DND-41 (cell line): ENCODE data around the gene ZBED1.

Experiments
- ATAC-seq: fragments of 200-7000 bp; cut with Tn5 transposase; 3 replicates; pipeline ENCODE4 v1.9.1; 2021; ENCODE audit warnings: low read depth; ENCODE audit not compliant: insufficient read depth
- DNase-seq: peaks from one replicate; pipeline ENCODE4 v3.0.0-alpha.2; 2020
- H2AFZ ChIP-seq: 2 replicates; pipeline ENCODE4 v1.6.0; 2012; ENCODE audit warnings: low read depth, low read length
- H3K27ac ChIP-seq: 2 replicates; pipeline ENCODE4 v1.5.1; 2012; ENCODE audit warnings: low read length, inconsistent platforms
- H3K27me3 ChIP-seq: fragments of 200-600 bp; sonication (generic); 2 replicates; pipeline ENCODE4 v1.6.0; 2012; ENCODE audit warnings: low read length, mild to moderate bottlenecking, inconsistent platforms; ENCODE audit not compliant: insufficient read depth, poor library complexity
- H3K36me3 ChIP-seq: 2 replicates; pipeline ENCODE4 v1.5.1; 2012; ENCODE audit warnings: low read length, inconsistent platforms; ENCODE audit not compliant: insufficient read depth
- H3K4me1 ChIP-seq: 2 replicates; pipeline ENCODE4 v1.5.1; 2012; ENCODE audit warnings: mild to moderate bottlenecking, low read length; ENCODE audit not compliant: insufficient read depth
- H3K4me2 ChIP-seq: 2 replicates; pipeline ENCODE4 v1.6.0; 2012; ENCODE audit warnings: mild to moderate bottlenecking, moderate library complexity, low read length, inconsistent platforms; ENCODE audit not compliant: insufficient read depth
- H3K4me3 ChIP-seq, 2 experiments: fragments of 200-600 bp in 1 of 2; shearing (Covaris generic) in 1 of 2; 2 replicates each; pipeline ENCODE4 v1.5.1; 2012 to 2016; ENCODE audit warnings: inconsistent platforms in 2 of 2, low read length in 2 of 2, mild to moderate bottlenecking in 2 of 2, low read depth in 1 of 2, moderate library complexity in 1 of 2
- H3K79me2 ChIP-seq: 2 replicates; pipeline ENCODE4 v1.6.0; 2012; ENCODE audit warnings: low read length, inconsistent platforms; ENCODE audit not compliant: insufficient read depth
- H3K9ac ChIP-seq: 2 replicates; pipeline ENCODE4 v1.6.0; 2012; ENCODE audit warnings: low read depth, mild to moderate bottlenecking, inconsistent platforms, low read length, moderate library complexity
- H3K9me3 ChIP-seq: 2 replicates; pipeline ENCODE4 v1.5.1; 2012; ENCODE audit warnings: low read length, moderate library complexity, mild to moderate bottlenecking, inconsistent platforms; ENCODE audit not compliant: insufficient read depth, severe bottlenecking
- H4K20me1 ChIP-seq: 2 replicates; pipeline ENCODE4 v1.6.0; 2012; ENCODE audit warnings: low read length; ENCODE audit not compliant: insufficient read depth
- CTCF ChIP-seq: IDR thresholded peaks from 2 replicates; pipeline ENCODE4 v1.5.1; 2012; ENCODE audit warnings: borderline replicate concordance, low read length, moderate library complexity, mild to moderate bottlenecking; ENCODE audit not compliant: poor library complexity, severe bottlenecking; ENCODE audit errors: extremely low read depth
- EZH2 ChIP-seq: IDR thresholded peaks from 3 replicates; pipeline ENCODE4 v1.6.1; 2012; ENCODE audit warnings: borderline replicate concordance, low read depth, mild to moderate bottlenecking, moderate library complexity, low read length, inconsistent platforms; ENCODE audit not compliant: severe bottlenecking

ZBED1 gene

GRCh38 chrX:2500803-2501558 lies at the start of gene ZBED1, which contains the start of gene DHRSX:
Gene ZBED1, minus strand, starts transcription at chrX:2500976. Its CDS starts 10,257 bp downstream, at chrX:2490719.
Gene DHRSX, minus strand, starts transcription at chrX:2500976. Its CDS starts 51 bp downstream, at chrX:2500925.
- Histone ChIP-seq H3K4me1 (peaks cover 32% of the 10 kb centered on the region), H3K4me2 (peak within 1 kb of the TSS; percentile 89), H3K9ac (peak within 1 kb of the TSS; percentile 98), H3K79me2 (peaks cover 43% of the 10 kb centered on the region), H3K27me3 (no peaks in the 10 kb centered on the region), H2AFZ (peak within 1 kb of the TSS; percentile 88), H4K20me1 (no peaks in the 10 kb centered on the region), H3K4me3 (peak within 1 kb of the TSS; percentile 93 to 96), H3K9me3 (no peaks in the 10 kb centered on the region), H3K27ac (peak within 1 kb of the TSS; percentile 80), H3K36me3 (peaks cover 7% of the 10 kb centered on the region)
- no peak for DNase-seq
- ATAC-seq = peak; percentile 65
- TF ChIP-seq CTCF (no peak), EZH2 (no peak)

- TF ChIP-seq EZH2 = no peak
- no peak for TF ChIP-seq CTCF
- no peaks in the 10 kb centered on the region; the same call in 1 of the 2 replicates for H3K4me1 ChIP-seq
- H3K27me3 ChIP-seq = no peaks in the 10 kb centered on the region
- H3K36me3 ChIP-seq = no peaks in the 10 kb centered on the region
- DNase-seq (no peak), ATAC-seq (no peak)
- no peaks in the 10 kb centered on the region for H4K20me1 ChIP-seq
- H3K9me3 ChIP-seq = peaks cover 1% of the 10 kb centered on the region
- no peaks in the 10 kb centered on the region for H3K79me2 ChIP-seq
- no peak overlapping the region for H3K9ac ChIP-seq
- H3K27ac ChIP-seq = no peak overlapping the region
- H3K4me3 ChIP-seq = no peak overlapping the region
- no peak overlapping the region for H2AFZ ChIP-seq
- H3K4me2 ChIP-seq = no peak overlapping the region
Measured at GRCh38 chrX:2549876-2550275, 49.1 kb upstream of the ZBED1 start.

GRCh38 chrX:2548711-2549423 lies 48.1 kb upstream of the ZBED1 start:
- no peak overlapping the region for H3K9ac ChIP-seq
- H3K9me3 ChIP-seq = peaks cover 1% of the 10 kb centered on the region
- H3K79me2 ChIP-seq = no peaks in the 10 kb centered on the region
- no peak overlapping the region for H3K4me2 ChIP-seq
- H3K27me3 ChIP-seq = no peaks in the 10 kb centered on the region
- DNase-seq = no peak
- no peaks in the 10 kb centered on the region for H3K36me3 ChIP-seq
- H2AFZ ChIP-seq = no peak overlapping the region
- H3K27ac ChIP-seq = no peak overlapping the region
- H4K20me1 ChIP-seq = no peaks in the 10 kb centered on the region
- H3K4me1 ChIP-seq = no peaks in the 10 kb centered on the region; the same call in 1 of the 2 replicates
- ATAC-seq = no peak
- TF ChIP-seq EZH2 = no peak
- peak; percentile 4 for TF ChIP-seq CTCF
- no peak overlapping the region for H3K4me3 ChIP-seq
